ENCODE measurements around the gene AP3D1. TPM values are rescaled to one million over a fixed set of nuclear protein-coding genes. Genes with fewer than 3 reads are reported as not detected.

The AP3D1 gene
- total and polyA plus RNA-seq, 3 donors (not counting 1 experiment from before 2014, with no cell fraction given), result 95.6 to 143 (median 124) TPM

Other genes with a start within 250 kb of the AP3D1 start
- 1 to 10 TPM; 3.5 to 7.3 TPM for gene ADAT3, start 246.2 kb downstream of the AP3D1 start, total RNA-seq
- 1.7 TPM for gene ADAT3, start 246.2 kb downstream of the AP3D1 start, polyA plus RNA-seq
- gene SCAMP4, start 246.2 kb downstream of the AP3D1 start, total RNA-seq, result 10 to 100 TPM; 70.2 to 76.5 TPM
- 31.7 TPM for gene SCAMP4, start 246.2 kb downstream of the AP3D1 start, polyA plus RNA-seq
- 10 to 100 TPM; 63.5 to 70.8 TPM for gene CSNK1G2, start 210.4 kb downstream of the AP3D1 start, total RNA-seq
- gene CSNK1G2, start 210.4 kb downstream of the AP3D1 start, polyA plus RNA-seq, result 57.6 TPM
- gene BTBD2, start 135.9 kb downstream of the AP3D1 start, total RNA-seq, result 10 to 100 TPM; 39.5 to 62.8 TPM
- 25.9 TPM for gene BTBD2, start 135.9 kb downstream of the AP3D1 start, polyA plus RNA-seq
- gene MKNK2, start 100.3 kb downstream of the AP3D1 start, total RNA-seq, result 100 to 1,000 TPM in 1 of 2 donors, 10 to 100 TPM in 1; 91.7 to 248 TPM
- 152 TPM for gene MKNK2, start 100.3 kb downstream of the AP3D1 start, polyA plus RNA-seq
- gene MOB3A, start 55.2 kb downstream of the AP3D1 start, total RNA-seq, result 10 to 100 TPM; 22.0 to 91.4 TPM
- gene MOB3A, start 55.2 kb downstream of the AP3D1 start, polyA plus RNA-seq, result 84.2 TPM
- 10 to 100 TPM in 1 of 2 donors, 1 to 10 TPM in 1; 1.2 to 11.2 TPM for gene IZUMO4, start 54.7 kb downstream of the AP3D1 start, total RNA-seq
- gene IZUMO4, start 54.7 kb downstream of the AP3D1 start, polyA plus RNA-seq, result 12.6 TPM
- gene DOT1L, start 12.4 kb upstream of the AP3D1 start, total RNA-seq, result 10 to 100 TPM in 1 of 2 donors, 1 to 10 TPM in 1; 4.3 to 25.6 TPM
- gene DOT1L, start 12.4 kb upstream of the AP3D1 start, polyA plus RNA-seq, result 6.3 TPM
- 10 to 100 TPM; 33.0 to 61.5 TPM for gene PLEKHJ1, start 84.8 kb upstream of the AP3D1 start, total RNA-seq
- 68.8 TPM for gene PLEKHJ1, start 84.8 kb upstream of the AP3D1 start, polyA plus RNA-seq
- 10 to 100 TPM; 21.0 to 68.9 TPM for gene SF3A2, start 85.3 kb upstream of the AP3D1 start, total RNA-seq
- 30.5 TPM for gene SF3A2, start 85.3 kb upstream of the AP3D1 start, polyA plus RNA-seq
- gene AMH, start 97.8 kb upstream of the AP3D1 start, total RNA-seq, result 1 to 10 TPM; 1.2 to 3.1 TPM
- gene AMH, start 97.8 kb upstream of the AP3D1 start, polyA plus RNA-seq, result 0.23 TPM
- gene JSRP1, start 104.9 kb upstream of the AP3D1 start, total RNA-seq, result under 1 TPM in 1 of 2 donors, not detected in 1; 0.38 TPM
- not detected for gene JSRP1, start 104.9 kb upstream of the AP3D1 start, polyA plus RNA-seq
- gene PEAK3, start 130.6 kb upstream of the AP3D1 start, total RNA-seq, result not detected
- not detected for gene PEAK3, start 130.6 kb upstream of the AP3D1 start, polyA plus RNA-seq
- gene LINGO3, start 156.6 kb upstream of the AP3D1 start, total RNA-seq, result not detected
- not detected for gene LINGO3, start 156.6 kb upstream of the AP3D1 start, polyA plus RNA-seq
- gene LSM7, start 177.0 kb upstream of the AP3D1 start, total RNA-seq, result 10 to 100 TPM; 67.7 to 91.6 TPM
- 442 TPM for gene LSM7, start 177.0 kb upstream of the AP3D1 start, polyA plus RNA-seq
- 10 to 100 TPM; 21.8 to 50.7 TPM for gene SPPL2B, start 177.1 kb upstream of the AP3D1 start, total RNA-seq
- 13.5 TPM for gene SPPL2B, start 177.1 kb upstream of the AP3D1 start, polyA plus RNA-seq
- gene TMPRSS9, start 208.7 kb upstream of the AP3D1 start, total RNA-seq, result not detected
- gene TMPRSS9, start 208.7 kb upstream of the AP3D1 start, polyA plus RNA-seq, result not detected

Measured in mammary epithelial cell (primary cell).